Neural cell (in vitro differentiated cells): ENCODE results near the gene GGT6. TPM values are rescaled to one million over a fixed set of nuclear protein-coding genes. Genes with fewer than 3 reads are reported as not detected.

Experiments
- H2AFZ ChIP-seq: fragments of 200-600, 300-800 bp; sonication (generic), shearing (Covaris generic); 2 replicates; pipeline ENCODE4 v1.6.0; 2014; ENCODE audit warnings: low read depth, mild to moderate bottlenecking, antibody characterized with exemption, low read length, moderate library complexity
- H3F3A ChIP-seq: fragments of 200-600 bp; shearing (Covaris generic); 2 replicates; pipeline ENCODE4 v1.6.1; 2016; ENCODE audit warnings: mild to moderate bottlenecking, moderate library complexity, mixed read lengths, antibody characterized with exemption, low read length; ENCODE audit not compliant: insufficient read depth, poor library complexity, severe bottlenecking
- H3K27ac ChIP-seq: fragments of 200-600, 300-800 bp; sonication (generic), shearing (Covaris generic); 2 replicates; pipeline ENCODE4 v1.5.1; 2014; ENCODE audit warnings: mild to moderate bottlenecking, low read length, moderate library complexity
- H3K27me3 ChIP-seq: fragments of 300-800, 200-600 bp; sonication (generic), shearing (Covaris generic); 2 replicates; pipeline ENCODE4 v1.6.0; 2014; ENCODE audit warnings: mild to moderate bottlenecking, low read depth, low read length, moderate library complexity; ENCODE audit not compliant: insufficient read depth
- H3K36me3 ChIP-seq: fragments of 300-800, 200-600 bp; sonication (generic), shearing (Covaris generic); 2 replicates; pipeline ENCODE4 v1.5.1; 2014; ENCODE audit warnings: mild to moderate bottlenecking, antibody characterized with exemption, low read length, moderate library complexity; ENCODE audit not compliant: insufficient read depth
- H3K4me2 ChIP-seq: fragments of 300-800, 200-600 bp; sonication (generic), shearing (Covaris generic); 2 replicates; pipeline ENCODE4 v1.6.0; 2014; ENCODE audit warnings: mild to moderate bottlenecking, low read length
- H3K4me3 ChIP-seq: fragments of 300-800, 200-600 bp; sonication (generic), shearing (Covaris generic); 2 replicates; pipeline ENCODE4 v1.5.1; 2014; ENCODE audit warnings: mild to moderate bottlenecking, low read length, moderate library complexity
- H3K79me2 ChIP-seq: fragments of 200-600 bp; shearing (Covaris generic); replicated peaks from 2 replicates; pipeline ENCODE4 v1.6.0; 2014; ENCODE audit warnings: mild to moderate bottlenecking, low read length, moderate library complexity; ENCODE audit not compliant: insufficient read depth
- H3K9ac ChIP-seq: fragments of 300-800, 200-600 bp; sonication (generic), shearing (Covaris generic); 2 replicates; pipeline ENCODE4 v1.6.1; 2016; ENCODE audit warnings: mild to moderate bottlenecking, low read length, mixed read lengths
- H3K9me2 ChIP-seq: fragments of 200-600 bp; shearing (Covaris generic); 2 replicates; pipeline ENCODE4 v1.6.1; 2016; ENCODE audit warnings: mild to moderate bottlenecking, low read length, mixed read lengths; ENCODE audit not compliant: insufficient read depth
- H3K9me3 ChIP-seq: fragments of 200-600, 300-800 bp; sonication (generic), shearing (Covaris generic); 2 replicates; pipeline ENCODE4 v1.6.1; 2016; ENCODE audit warnings: mild to moderate bottlenecking, mixed run types, low read length, moderate library complexity, mixed read lengths
- H4K20me1 ChIP-seq: fragments of 200-600 bp; shearing (Covaris generic); 2 replicates; pipeline ENCODE4 v1.6.1; 2016; ENCODE audit warnings: mild to moderate bottlenecking, mixed run types; ENCODE audit not compliant: insufficient read depth
- CTCF ChIP-seq: fragments of 450-650 bp; IDR thresholded peaks from 2 replicates; pipeline ENCODE4 v1.5.1; 2014; ENCODE audit warnings: antibody characterized with exemption, mild to moderate bottlenecking, moderate library complexity; ENCODE audit not compliant: poor library complexity, severe bottlenecking
- EP300 ChIP-seq: fragments of 450-650 bp; conservative IDR thresholded peaks from 2 replicates; pipeline ENCODE4 v1.6.1; 2014; ENCODE audit warnings: antibody characterized with exemption, mild to moderate bottlenecking, moderate library complexity; ENCODE audit not compliant: poor library complexity, severe bottlenecking
- EZH2 ChIP-seq: fragments of 200-600, 300-800 bp; shearing (Covaris generic), sonication (generic); IDR thresholded peaks from 2 replicates; pipeline ENCODE4 v1.6.1; 2014; ENCODE audit warnings: antibody characterized with exemption, low read length, borderline replicate concordance, mild to moderate bottlenecking; ENCODE audit not compliant: insufficient read depth, poor library complexity, severe bottlenecking
- MXI1 ChIP-seq: fragments of 450-650 bp; conservative IDR thresholded peaks from 2 replicates; pipeline ENCODE4 v1.6.1; 2014; ENCODE audit warnings: antibody characterized with exemption, mild to moderate bottlenecking; ENCODE audit not compliant: poor library complexity, severe bottlenecking
- POLR2AphosphoS5 ChIP-seq: IDR thresholded peaks from 2 replicates; pipeline ENCODE4 v1.6.1; 2012
- RAD21 ChIP-seq: fragments of 450-650 bp; conservative IDR thresholded peaks from 2 replicates; pipeline ENCODE4 v1.6.1; 2014; ENCODE audit warnings: antibody characterized with exemption, mild to moderate bottlenecking, moderate library complexity
- SMC3 ChIP-seq: fragments of 450-650 bp; conservative IDR thresholded peaks from 2 replicates; pipeline ENCODE4 v1.6.1; 2014; ENCODE audit warnings: antibody characterized with exemption, mild to moderate bottlenecking, moderate library complexity; ENCODE audit not compliant: poor library complexity
- TAF1 ChIP-seq: IDR thresholded peaks from 2 replicates; pipeline ENCODE4 v1.6.1; 2012; ENCODE audit warnings: low read depth
- polyA plus RNA-seq: library from polyadenylated mRNA; depleted of rRNA; stranded (reverse); fragments of >200 nt; gene quantifications from 2 replicates; pipeline ENCODE4 v1.2.3, GENCODE V29; 2014
- TF ChIP-seq, protein P1 (sequence below): IDR thresholded peaks from 2 replicates; pipeline ENCODE4 v1.6.1; 2012; ENCODE audit warnings: borderline replicate concordance

The GGT6 gene
- polyA plus RNA-seq, 1 donor from 2014 or later = not detected

DNA sequence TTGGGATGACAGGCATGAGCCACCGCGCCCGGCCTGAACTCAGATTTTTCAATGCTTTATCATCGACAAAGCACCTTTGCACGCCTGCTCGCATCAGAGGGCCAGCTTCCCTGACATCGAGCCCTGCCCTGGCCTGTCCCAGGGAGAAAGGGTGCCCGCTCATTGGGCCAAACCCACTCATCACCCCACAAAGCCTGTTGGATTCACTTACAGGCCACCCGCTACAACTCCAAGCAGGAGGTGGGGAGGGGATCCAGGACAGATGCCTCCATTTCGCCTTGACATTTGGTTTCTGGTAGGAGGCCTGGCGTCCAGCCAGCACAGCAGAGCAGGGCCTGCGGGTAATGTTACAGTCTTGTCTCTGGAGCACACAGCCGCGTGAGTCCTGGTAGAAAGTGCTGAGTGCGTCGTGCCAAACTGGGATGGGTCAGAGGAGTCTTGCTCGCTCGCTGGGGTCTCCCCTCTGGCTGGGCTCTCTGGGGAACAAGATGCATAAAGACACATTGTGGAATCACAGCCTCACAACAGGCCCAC, 43.8 kb upstream of the GGT6 start:
- no peaks in the 10 kb centered on the region for H3K9me3 ChIP-seq
- no peaks in the 10 kb centered on the region for H4K20me1 ChIP-seq
- H3K79me2 ChIP-seq = no peaks in the 10 kb centered on the region
- TF ChIP-seq, protein P1, sequence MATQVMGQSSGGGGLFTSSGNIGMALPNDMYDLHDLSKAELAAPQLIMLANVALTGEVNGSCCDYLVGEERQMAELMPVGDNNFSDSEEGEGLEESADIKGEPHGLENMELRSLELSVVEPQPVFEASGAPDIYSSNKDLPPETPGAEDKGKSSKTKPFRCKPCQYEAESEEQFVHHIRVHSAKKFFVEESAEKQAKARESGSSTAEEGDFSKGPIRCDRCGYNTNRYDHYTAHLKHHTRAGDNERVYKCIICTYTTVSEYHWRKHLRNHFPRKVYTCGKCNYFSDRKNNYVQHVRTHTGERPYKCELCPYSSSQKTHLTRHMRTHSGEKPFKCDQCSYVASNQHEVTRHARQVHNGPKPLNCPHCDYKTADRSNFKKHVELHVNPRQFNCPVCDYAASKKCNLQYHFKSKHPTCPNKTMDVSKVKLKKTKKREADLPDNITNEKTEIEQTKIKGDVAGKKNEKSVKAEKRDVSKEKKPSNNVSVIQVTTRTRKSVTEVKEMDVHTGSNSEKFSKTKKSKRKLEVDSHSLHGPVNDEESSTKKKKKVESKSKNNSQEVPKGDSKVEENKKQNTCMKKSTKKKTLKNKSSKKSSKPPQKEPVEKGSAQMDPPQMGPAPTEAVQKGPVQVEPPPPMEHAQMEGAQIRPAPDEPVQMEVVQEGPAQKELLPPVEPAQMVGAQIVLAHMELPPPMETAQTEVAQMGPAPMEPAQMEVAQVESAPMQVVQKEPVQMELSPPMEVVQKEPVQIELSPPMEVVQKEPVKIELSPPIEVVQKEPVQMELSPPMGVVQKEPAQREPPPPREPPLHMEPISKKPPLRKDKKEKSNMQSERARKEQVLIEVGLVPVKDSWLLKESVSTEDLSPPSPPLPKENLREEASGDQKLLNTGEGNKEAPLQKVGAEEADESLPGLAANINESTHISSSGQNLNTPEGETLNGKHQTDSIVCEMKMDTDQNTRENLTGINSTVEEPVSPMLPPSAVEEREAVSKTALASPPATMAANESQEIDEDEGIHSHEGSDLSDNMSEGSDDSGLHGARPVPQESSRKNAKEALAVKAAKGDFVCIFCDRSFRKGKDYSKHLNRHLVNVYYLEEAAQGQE = no peak
- TF ChIP-seq MXI1 (no peak), SMC3 (no peak), RAD21 (no peak), CTCF (no peak), EZH2 (no peak), TAF1 (no peak), POLR2AphosphoS5 (no peak), EP300 (no peak)
- H3K4me2 ChIP-seq = no peak overlapping the region
- no peak overlapping the region for H3K27ac ChIP-seq
- no peak overlapping the region for H3K9ac ChIP-seq
- H2AFZ ChIP-seq = no peak overlapping the region
- H3K27me3 ChIP-seq = no peaks in the 10 kb centered on the region
- no peak overlapping the region for H3K4me3 ChIP-seq
- no peaks in the 10 kb centered on the region for H3K9me2 ChIP-seq
- H3K36me3 ChIP-seq = no peaks in the 10 kb centered on the region
- H3F3A ChIP-seq = no peaks in the 10 kb centered on the region

GRCh38 chr17:4602041-4602440, 41.7 kb upstream of the GGT6 start:
- TF ChIP-seq TAF1 (no peak), MXI1 (no peak), POLR2AphosphoS5 (no peak), EP300 (no peak), EZH2 (no peak), SMC3 (no peak), RAD21 (no peak), CTCF (no peak)
- TF ChIP-seq, protein P1 = no peak
- Histone ChIP-seq H3K4me3 (no peak overlapping the region), H3K27me3 (no peaks in the 10 kb centered on the region)

More at GRCh38 chr17:4602041-4602440, 41.7 kb upstream of the GGT6 start:
- H2AFZ ChIP-seq = no peak overlapping the region
- no peak overlapping the region for H3K27ac ChIP-seq
- H4K20me1 ChIP-seq = no peaks in the 10 kb centered on the region
- no peaks in the 10 kb centered on the region for H3K9me3 ChIP-seq
- H3K9me2 ChIP-seq = no peaks in the 10 kb centered on the region
- H3K4me2 ChIP-seq = no peak overlapping the region
- H3F3A ChIP-seq = no peaks in the 10 kb centered on the region
- no peaks in the 10 kb centered on the region for H3K79me2 ChIP-seq
- H3K9ac ChIP-seq = no peak overlapping the region
- no peaks in the 10 kb centered on the region for H3K36me3 ChIP-seq
